CD14-positive monocyte (primary cell): ENCODE measurements around the gene SAFB2. TPM values are rescaled to one million over a fixed set of nuclear protein-coding genes. Genes with fewer than 3 reads are reported as not detected.
A peak's percentile ranks its signal among the peaks of the same experiment; 100 is the strongest.

ENCODE experiments used
- DNase-seq, 3 donors: peaks; one replicate each; pipeline ENCODE4 v3.0.0-alpha.2; 2011 to 2022
- H2AFZ ChIP-seq: 2 replicates; pipeline ENCODE4 v1.6.0; 2012; ENCODE audit warnings: mild to moderate bottlenecking, low read depth, low read length, inconsistent platforms; ENCODE audit not compliant: insufficient read depth, poor library complexity, severe bottlenecking
- H3K27ac ChIP-seq, 2 donors: 1 replicate in 1 of 2; 2 replicates in 1 of 2; pipeline ENCODE4 v1.5.1; 2012 to 2013; ENCODE audit warnings: low read length in 2 of 2, control low read depth in 1 of 2, inconsistent platforms in 1 of 2, low read depth in 1 of 2, mild to moderate bottlenecking in 1 of 2
- H3K27me3 ChIP-seq, 2 donors: one replicate each; pipeline versions ENCODE4 v1.6.0 to v1.6.1; 2011 to 2013; ENCODE audit warnings: low read length in 2 of 2; ENCODE audit not compliant: control insufficient read depth in 2 of 2, insufficient read depth in 2 of 2
- H3K36me3 ChIP-seq, 2 donors: replicated peaks in 1 of 2; 1 replicate in 1 of 2; 2 replicates in 1 of 2; pipeline versions ENCODE4 v1.5.1 to v1.6.1; 2012 to 2013; ENCODE audit warnings: low read length in 2 of 2, control low read depth in 1 of 2, inconsistent platforms in 1 of 2, mild to moderate bottlenecking in 1 of 2; ENCODE audit not compliant: insufficient read depth in 2 of 2, control insufficient read depth in 1 of 2
- H3K4me1 ChIP-seq, 2 donors: 1 replicate in 1 of 2; 2 replicates in 1 of 2; pipeline versions ENCODE4 v1.5.1 to v1.6.1; 2012 to 2013; ENCODE audit warnings: low read length in 2 of 2, control low read depth in 1 of 2, inconsistent platforms in 1 of 2, mild to moderate bottlenecking in 1 of 2, moderate library complexity in 1 of 2; ENCODE audit not compliant: insufficient read depth in 2 of 2, control insufficient read depth in 1 of 2
- H3K4me2 ChIP-seq: replicated peaks from 2 replicates; pipeline ENCODE3; 2012; ENCODE audit warnings: low read length, moderate library complexity, mild to moderate bottlenecking; ENCODE audit not compliant: poor library complexity, severe bottlenecking; ENCODE audit errors: extremely low read depth
- H3K4me3 ChIP-seq, 3 experiments: fragments of 200-600 bp in 1 of 3; sonication (generic) in 1 of 3; replicated peaks in 1 of 3; 1 replicate in 2 of 3; 2 replicates in 1 of 3; pipeline ENCODE4 v1.5.1; 2011 to 2013; ENCODE audit warnings: low read length in 3 of 3, mild to moderate bottlenecking in 3 of 3, control low read depth in 2 of 3, low read depth in 2 of 3, inconsistent platforms in 1 of 3, moderate library complexity in 1 of 3
- H3K79me2 ChIP-seq: 2 replicates; pipeline ENCODE4 v1.6.0; 2012; ENCODE audit warnings: mild to moderate bottlenecking, control low read depth, inconsistent platforms, low read length, moderate library complexity; ENCODE audit not compliant: insufficient read depth
- H3K9ac ChIP-seq: 2 replicates; pipeline ENCODE4 v1.6.0; 2017; ENCODE audit warnings: low read length, mild to moderate bottlenecking; ENCODE audit not compliant: insufficient read depth, poor library complexity, severe bottlenecking
- H3K9me3 ChIP-seq, 2 donors: replicated peaks in 1 of 2; 1 replicate in 1 of 2; 2 replicates in 1 of 2; pipeline versions ENCODE4 v1.5.1 to v1.6.1; 2012 to 2013; ENCODE audit warnings: low read length in 2 of 2, control low read depth in 1 of 2; ENCODE audit not compliant: control insufficient read depth in 1 of 2, insufficient read depth in 1 of 2
- H4K20me1 ChIP-seq: 2 replicates; pipeline ENCODE4 v1.6.0; 2012; ENCODE audit warnings: mild to moderate bottlenecking, low read length, control low read depth, moderate library complexity; ENCODE audit not compliant: insufficient read depth
- H3K27ac Mint-ChIP-seq, 7 donors: one replicate each; pipeline ENCODE4 v1.8.0; 2020; ENCODE audit warnings: mild to moderate bottlenecking in 7 of 7, mixed read lengths in 7 of 7, moderate library complexity in 6 of 7, inconsistent platforms in 2 of 7
- H3K27me3 Mint-ChIP-seq, 3 donors: one replicate each; pipeline ENCODE4 v1.8.0; 2021 to 2022; ENCODE audit warnings: low read depth in 3 of 3, mild to moderate bottlenecking in 3 of 3, mixed read lengths in 3 of 3, moderate library complexity in 3 of 3, inconsistent platforms in 1 of 3
- H3K36me3 Mint-ChIP-seq, 2 donors: one replicate each; pipeline ENCODE4 v1.8.0; 2020; ENCODE audit warnings: mixed read lengths in 2 of 2, inconsistent platforms in 1 of 2, mild to moderate bottlenecking in 1 of 2
- H3K4me1 Mint-ChIP-seq: one replicate; pipeline ENCODE4 v1.8.0; 2020; ENCODE audit warnings: mild to moderate bottlenecking, mixed read lengths
- H3K4me3 Mint-ChIP-seq, 2 donors: one replicate each; pipeline ENCODE4 v1.8.0; 2020; ENCODE audit warnings: mild to moderate bottlenecking in 2 of 2, mixed read lengths in 2 of 2, moderate library complexity in 1 of 2
- H3K9me3 Mint-ChIP-seq, 7 donors: one replicate each; pipeline ENCODE4 v1.8.0; 2020 to 2022; ENCODE audit warnings: mixed read lengths in 7 of 7, mild to moderate bottlenecking in 6 of 7, moderate library complexity in 6 of 7, inconsistent platforms in 2 of 7
- CTCF ChIP-seq: fragments of 200-600 bp; IDR thresholded peaks from one replicate; pipeline ENCODE4 v1.8.0; 2022; ENCODE audit warnings: antibody characterized with exemption, mild to moderate bottlenecking
- WGBS: methylation state at CpG from one replicate; pipeline ENCODE4 v1.1.5; 2013; ENCODE audit warnings: missing lambda C conversion rate; ENCODE audit not compliant: insufficient coverage; 5-methylcytosine and 5-hydroxymethylcytosine counted together
- intact Hi-C, 2 donors: fragments of 100-400 bp; cut with micrococcal nuclease; formaldehyde crosslinking; loops; one replicate each; pipeline versions ENCODE4 v1.15.0 to v1.15.1; 2023
- polyA plus RNA-seq, 3 donors: library from polyadenylated mRNA; depleted of rRNA in 1 of 3; unstranded in 2 of 3; stranded (reverse) in 1 of 3; fragments of 300-500 nt in 2 of 3; fragments of >200 nt in 1 of 3; fragmentation: Illumina TruSeq in 2 of 3; gene quantifications; 1 replicate in 2 of 3; 2 replicates in 1 of 3; pipeline ENCODE4 v1.2.3, GENCODE V29; 2012 to 2021

Gene SAFB2
- polyA plus RNA-seq, 3 donors: 7.5 to 53.4 (median 14.7) TPM

DNA sequence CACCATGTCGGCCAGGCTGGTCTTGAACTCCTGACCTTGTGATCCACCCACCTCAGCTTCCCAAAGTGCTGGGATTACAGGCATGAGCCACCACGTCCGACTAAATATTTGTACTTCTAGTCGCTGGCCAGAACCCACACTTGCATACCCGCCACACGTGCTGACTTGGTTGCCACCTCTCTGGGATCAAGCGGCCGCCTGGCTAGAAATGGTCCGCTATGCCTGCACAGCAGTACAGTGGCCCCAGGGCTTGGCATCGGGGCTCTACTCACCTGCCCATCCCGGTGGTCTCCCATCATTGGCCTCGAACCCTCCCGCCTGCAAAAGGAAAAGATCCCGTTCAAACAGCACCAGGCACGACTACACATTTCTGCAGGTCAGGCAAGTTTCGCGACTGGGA is 31.1 kb downstream of the SAFB2 start:
- Histone ChIP-seq H3K9ac (no peak overlapping the region), H3K36me3 (peaks cover 96 to 100% of the 10 kb centered on the region in 2 donors), H3K4me2 (no peak overlapping the region), H4K20me1 (peaks cover 96% of the 10 kb centered on the region), H3K79me2 (no peaks in the 10 kb centered on the region), H3K27me3 (no peaks in the 10 kb centered on the region), H3K4me1 (no peaks in the 10 kb centered on the region), H3K4me3 (no peak overlapping the region), H2AFZ (no peak overlapping the region), H3K9me3 (no peaks in the 10 kb centered on the region), H3K27ac (no peak overlapping the region)
- Mint-ChIP-seq H3K27ac (peak overlapping the region in 1 of 7 donors; percentile 14), H3K36me3 (peaks cover 90 to 98% of the 10 kb centered on the region in 2 donors), H3K4me3 (no peak overlapping the region), H3K4me1 (peaks cover 3% of the 10 kb centered on the region), H3K27me3 (peaks cover 0 to 2% (median 1%) of the 10 kb centered on the region in 3 donors), H3K9me3 (no peaks in the 10 kb centered on the region)
- WGBS: 98% methylated on average over 13 of the region's 17 CpGs
- TF ChIP-seq CTCF: no peak
- no peak for DNase-seq
- intact Hi-C loops: no loop called here

DNA sequence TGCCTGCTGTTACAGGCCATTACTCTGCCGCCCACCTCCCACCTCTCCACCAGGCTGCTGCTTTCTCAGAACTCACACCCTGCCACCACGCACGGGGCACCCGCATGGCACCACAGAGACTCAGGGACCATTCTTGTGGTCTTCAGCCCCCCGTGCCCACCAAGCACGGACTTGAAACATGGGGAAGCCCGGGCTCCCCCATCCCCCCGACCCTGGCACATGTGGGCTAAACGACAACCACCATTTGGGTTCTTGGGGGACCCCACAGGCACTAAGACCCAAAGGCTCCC is 31.8 kb downstream of the SAFB2 start:
- H3K79me2 ChIP-seq: no peaks in the 10 kb centered on the region
- no peak overlapping the region for H3K4me3 Mint-ChIP-seq

More for the DNA sequence above, 31.8 kb downstream of the SAFB2 start:
- Histone ChIP-seq H3K27ac (no peak overlapping the region), H4K20me1 (peaks cover 96% of the 10 kb centered on the region), H2AFZ (no peak overlapping the region), H3K27me3 (no peaks in the 10 kb centered on the region), H3K9ac (no peak overlapping the region), H3K36me3 (peaks cover 92 to 96% of the 10 kb centered on the region in 2 donors), H3K9me3 (no peaks in the 10 kb centered on the region), H3K4me2 (no peak overlapping the region), H3K4me1 (no peaks in the 10 kb centered on the region), H3K4me3 (no peak overlapping the region)
- 86% methylated on average over 7 of the region's 9 CpGs for WGBS
- no peak overlapping the region for H3K27ac Mint-ChIP-seq
- no peak for DNase-seq
- no peaks in the 10 kb centered on the region for H3K9me3 Mint-ChIP-seq
- H3K4me1 Mint-ChIP-seq: peaks cover 4% of the 10 kb centered on the region
- TF ChIP-seq CTCF: no peak
- H3K36me3 Mint-ChIP-seq: peaks cover 83 to 93% of the 10 kb centered on the region in 2 donors
- peaks cover 0 to 2% (median 1%) of the 10 kb centered on the region in 3 donors for H3K27me3 Mint-ChIP-seq
- intact Hi-C loops: no loop called here
